ENCODE data around the gene CNTN5.

DNA sequence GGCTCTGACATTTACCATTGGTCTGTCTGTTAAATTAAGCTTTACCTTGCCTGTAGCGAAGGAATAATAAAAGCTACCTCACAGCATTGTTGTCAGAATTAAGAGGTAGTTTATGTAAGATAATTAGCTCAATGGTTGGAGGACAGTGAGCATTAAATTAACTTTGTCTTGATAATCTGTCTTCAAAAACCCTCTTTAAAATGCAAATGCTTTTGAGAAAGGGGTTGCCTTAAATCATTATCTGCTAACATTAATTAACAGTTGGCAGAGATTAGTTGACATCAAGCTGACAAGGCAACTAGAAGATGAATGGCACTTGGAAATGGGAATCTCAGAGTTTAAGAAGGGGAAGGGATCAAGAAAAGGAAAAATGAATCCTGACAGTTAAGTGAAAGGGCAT lies 905.2 kb downstream of the CNTN5 start:
- TF ChIP-seq EZH2 (IDR thresholded peaks at IDR 0.05; ENCODE audit: low read length, unreplicated experiment), result no peak
- TF ChIP-seq, protein P1, sequence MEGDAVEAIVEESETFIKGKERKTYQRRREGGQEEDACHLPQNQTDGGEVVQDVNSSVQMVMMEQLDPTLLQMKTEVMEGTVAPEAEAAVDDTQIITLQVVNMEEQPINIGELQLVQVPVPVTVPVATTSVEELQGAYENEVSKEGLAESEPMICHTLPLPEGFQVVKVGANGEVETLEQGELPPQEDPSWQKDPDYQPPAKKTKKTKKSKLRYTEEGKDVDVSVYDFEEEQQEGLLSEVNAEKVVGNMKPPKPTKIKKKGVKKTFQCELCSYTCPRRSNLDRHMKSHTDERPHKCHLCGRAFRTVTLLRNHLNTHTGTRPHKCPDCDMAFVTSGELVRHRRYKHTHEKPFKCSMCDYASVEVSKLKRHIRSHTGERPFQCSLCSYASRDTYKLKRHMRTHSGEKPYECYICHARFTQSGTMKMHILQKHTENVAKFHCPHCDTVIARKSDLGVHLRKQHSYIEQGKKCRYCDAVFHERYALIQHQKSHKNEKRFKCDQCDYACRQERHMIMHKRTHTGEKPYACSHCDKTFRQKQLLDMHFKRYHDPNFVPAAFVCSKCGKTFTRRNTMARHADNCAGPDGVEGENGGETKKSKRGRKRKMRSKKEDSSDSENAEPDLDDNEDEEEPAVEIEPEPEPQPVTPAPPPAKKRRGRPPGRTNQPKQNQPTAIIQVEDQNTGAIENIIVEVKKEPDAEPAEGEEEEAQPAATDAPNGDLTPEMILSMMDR (conservative IDR thresholded peaks at IDR 0.05; ENCODE audit: low read depth, low read length), result no peak
- TF ChIP-seq EZH2phosphoT487 (IDR thresholded peaks at IDR 0.05; ENCODE audit: borderline replicate concordance, low read length), result no peak
